Kidney (tissue), 14 donors: ENCODE data around the gene CDX2. TPM values are rescaled to one million over a fixed set of nuclear protein-coding genes. Genes with fewer than 3 reads are reported as not detected.

ENCODE experiments used
- DNase-seq, 5 donors: peaks; one replicate each; pipeline ENCODE4 v3.0.0-alpha.2; 2013 to 2020
- FAIRE-seq: peaks from 2 replicates; lab custom pipeline; 2012; peaks lifted over from hg19 to GRCh38; lab: Jason Lieb, UNC
- H3K27ac ChIP-seq, 2 donors: one replicate each; pipeline ENCODE4 v1.7.0; 2013; ENCODE audit warnings: low read depth in 2 of 2, low read length in 2 of 2, inconsistent platforms in 1 of 2
- H3K27me3 ChIP-seq: one replicate; pipeline ENCODE4 v1.7.1; 2013; ENCODE audit warnings: low read length, inconsistent platforms; ENCODE audit not compliant: control insufficient read depth, insufficient read depth
- H3K36me3 ChIP-seq, 3 donors: one replicate each; pipeline versions ENCODE4 v1.7.0 to v1.7.1; 2013; ENCODE audit warnings: low read length in 3 of 3, control low read depth in 1 of 3, inconsistent platforms in 1 of 3; ENCODE audit not compliant: insufficient read depth in 3 of 3, control insufficient read depth in 2 of 3
- H3K4me1 ChIP-seq, 3 donors: one replicate each; pipeline versions ENCODE4 v1.7.0 to v1.7.1; 2013; ENCODE audit warnings: low read length in 3 of 3, inconsistent platforms in 1 of 3, low read depth in 1 of 3; ENCODE audit not compliant: control insufficient read depth in 2 of 3, insufficient read depth in 2 of 3
- H3K4me3 ChIP-seq, 3 donors: one replicate each; pipeline versions ENCODE4 v1.7.0 to v1.8.1; 2013; ENCODE audit warnings: low read length in 3 of 3, control low read depth in 1 of 3, inconsistent platforms in 1 of 3
- H3K9ac ChIP-seq, 3 donors: one replicate each; pipeline versions ENCODE4 v1.7.0 to v1.7.1; 2013; ENCODE audit warnings: low read length in 3 of 3, control low read depth in 1 of 3, inconsistent platforms in 1 of 3
- H3K9me3 ChIP-seq, 3 donors: one replicate each; pipeline versions ENCODE4 v1.7.0 to v1.7.1; 2013; ENCODE audit warnings: low read length in 3 of 3, control low read depth in 1 of 3, inconsistent platforms in 1 of 3; ENCODE audit not compliant: control insufficient read depth in 2 of 3, insufficient read depth in 1 of 3
- CTCF ChIP-seq: IDR thresholded peaks from 3 replicates; pipeline ENCODE4 v1.5.1; 2012; ENCODE audit warnings: mild to moderate bottlenecking, moderate library complexity, borderline replicate concordance; ENCODE audit not compliant: insufficient read depth; ENCODE audit errors: extremely low read depth
- intact Hi-C: fragments of 100-400 bp; cut with DNase I; formaldehyde crosslinking; loops from one replicate; pipeline ENCODE4 v1.11.1; 2022
- polyA plus RNA-seq: library from polyadenylated mRNA; stranded (reverse); fragments of 350-450 nt; fragmentation: Illumina TruSeq; extraction: RNeasy Lipid Tissue Mini Kit (QIAGEN cat#74804); gene quantifications from one replicate; pipeline ENCODE4 v1.2.3, GENCODE V29; 2014; ENCODE audit warnings: low read depth, low replicate concordance; ENCODE audit not compliant: insufficient read depth
- total RNA-seq: library from RNA; stranded (reverse); fragmentation: NEBNext Ultra II Directional; extraction: Animal tissue kit (Norgen Biotek cat#: 25700); gene quantifications from one replicate; pipeline ENCODE4 v1.2.1, GENCODE V29; 2021
- donor health status: control.
- donor health status: control.
- donor health status: control.
- donor health status: control.
- donor health status: control.
- donor health status: DM: yes; HTN: yes; CAD: no.
- donor health status: Normal renal cell carcinoma (clear cell type).

Gene CDX2
- total and polyA plus RNA-seq, 2 donors from 2014 or later, result not detected

GRCh38 chr13:27973291-27973690 lies 4.2 kb upstream of the CDX2 start:
- peaks cover 0 to 2% (median 0%) of the 10 kb centered on the region in 3 donors for H3K4me1 ChIP-seq
- no peak for FAIRE-seq

GRCh38 chr13:27972478-27972820 lies 3.3 kb upstream of the CDX2 start:
- peaks cover 69% of the 10 kb centered on the region for H3K27me3 ChIP-seq
- TF ChIP-seq CTCF, result no peak
- H3K36me3 ChIP-seq, result no peaks in the 10 kb centered on the region
- H3K27ac ChIP-seq, result no peak overlapping the region
- intact Hi-C loops, result no loop called here
- DNase-seq (no peak), FAIRE-seq (no peak)
- H3K4me3 ChIP-seq, result no peak overlapping the region
- peaks cover 0 to 2% (median 0%) of the 10 kb centered on the region in 3 donors for H3K4me1 ChIP-seq
- no peaks in the 10 kb centered on the region for H3K9me3 ChIP-seq
- no peak overlapping the region for H3K9ac ChIP-seq

More at GRCh38 chr13:27973291-27973690, 4.2 kb upstream of the CDX2 start:
- Histone ChIP-seq H3K36me3 (no peaks in the 10 kb centered on the region), H3K9me3 (no peaks in the 10 kb centered on the region), H3K27ac (no peak overlapping the region), H3K9ac (no peak overlapping the region), H3K27me3 (peaks cover 65% of the 10 kb centered on the region), H3K4me3 (no peak overlapping the region)
- TF ChIP-seq CTCF, result no peak
- intact Hi-C loops, result no loop called here
- no peak for DNase-seq

- H3K9me3 ChIP-seq, result no peaks in the 10 kb centered on the region
- intact Hi-C loops, result no loop called here
- no peaks in the 10 kb centered on the region for H3K36me3 ChIP-seq
- TF ChIP-seq CTCF, result no peak
- H3K27me3 ChIP-seq, result peaks cover 72% of the 10 kb centered on the region
- H3K9ac ChIP-seq, result no peak overlapping the region
- DNase-seq, result no peak
- no peak overlapping the region for H3K4me3 ChIP-seq
- H3K4me1 ChIP-seq, result peaks cover 0 to 2% (median 0%) of the 10 kb centered on the region in 3 donors
- H3K27ac ChIP-seq, result no peak overlapping the region
- no peak for FAIRE-seq
Observed at GRCh38 chr13:27971776-27972477, 2.8 kb upstream of the CDX2 start.
